Tibial nerve (tissue), 4 donors: ENCODE data around the gene PLD3. TPM values are rescaled to one million over a fixed set of nuclear protein-coding genes. Genes with fewer than 3 reads are reported as not detected.

Source experiments
- DNase-seq, 2 donors: peaks; one replicate each; pipeline ENCODE4 v3.0.0-alpha.2; 2019; ENCODE audit warnings: low spot score in 2 of 2
- H3K27ac ChIP-seq, 4 donors: fragments of 200-600 bp; sonication (generic) in 3 of 4; one replicate each; pipeline ENCODE4 v1.5.1; 2017 to 2019; ENCODE audit warnings: mild to moderate bottlenecking in 1 of 4
- H3K27me3 ChIP-seq, 2 donors: fragments of 200-600 bp; sonication (generic) in 1 of 2; one replicate each; pipeline versions ENCODE4 v1.5.1 to v1.6.0; 2017 to 2019
- H3K36me3 ChIP-seq, 3 donors: fragments of 200-600 bp; sonication (generic); one replicate each; pipeline ENCODE4 v1.5.1; 2018 to 2019
- H3K4me1 ChIP-seq, 4 donors: fragments of 200-600 bp; sonication (generic) in 3 of 4; one replicate each; pipeline ENCODE4 v1.5.1; 2017 to 2019
- H3K4me3 ChIP-seq, 4 donors: fragments of 200-600 bp; sonication (generic) in 3 of 4; one replicate each; pipeline ENCODE4 v1.5.1; 2017 to 2019; ENCODE audit warnings: mild to moderate bottlenecking in 1 of 4, moderate library complexity in 1 of 4
- H3K9me3 ChIP-seq, 4 donors: fragments of 200-600 bp; sonication (generic) in 3 of 4; one replicate each; pipeline ENCODE4 v1.5.1; 2017 to 2019
- CTCF ChIP-seq, 5 experiments: fragments of 200-600 bp in 3 of 5; fragments of 450-650 bp in 2 of 5; sonication (generic) in 3 of 5; IDR thresholded peaks; one replicate each; pipeline ENCODE4 v1.5.1; 2016 to 2019; ENCODE audit warnings: antibody characterized with exemption in 5 of 5, mild to moderate bottlenecking in 3 of 5, moderate library complexity in 2 of 5
- EP300 ChIP-seq, 2 donors: sonication (generic); formaldehyde crosslinking; IDR thresholded peaks; one replicate each; pipeline ENCODE4 v1.6.1; 2017; ENCODE audit warnings: antibody characterized with exemption in 2 of 2, mild to moderate bottlenecking in 1 of 2
- POLR2A ChIP-seq, 2 donors: fragments of 450-650 bp; IDR thresholded peaks; one replicate each; pipeline ENCODE4 v1.6.1; 2017; ENCODE audit warnings: antibody characterized with exemption in 2 of 2, mild to moderate bottlenecking in 2 of 2, moderate library complexity in 2 of 2
- WGBS, 2 donors: methylation state at CpG; one replicate each; pipeline ENCODE4 v1.1.5; 2018; 5-methylcytosine and 5-hydroxymethylcytosine counted together
- total RNA-seq, 4 donors: library from RNA; depleted of rRNA; stranded (reverse); fragments of >200 nt; gene quantifications; one replicate each; pipeline ENCODE4 v1.1.0, GENCODE V29; 2016

Gene PLD3
- total RNA-seq, 4 donors from 2014 or later = 259 to 352 (median 281) TPM

GRCh38 chr19:40304306-40304705, 44.2 kb upstream of the PLD3 start:
- no peaks in the 10 kb centered on the region for H3K9me3 ChIP-seq
- no peak overlapping the region for H3K4me3 ChIP-seq
- WGBS, 2 donors = 48 to 53% methylated on average over 4 of the region's 4 CpGs
- H3K4me1 ChIP-seq = no peaks in the 10 kb centered on the region
- no peaks in the 10 kb centered on the region for H3K36me3 ChIP-seq
- TF ChIP-seq POLR2A (IDR thresholded peaks at IDR 0.05) (no peak), EP300 (IDR thresholded peaks at IDR 0.05) (no peak)
- no peaks in the 10 kb centered on the region for H3K27me3 ChIP-seq
- H3K27ac ChIP-seq = no peak overlapping the region
- no peak for DNase-seq

- Histone ChIP-seq H3K36me3 (no peaks in the 10 kb centered on the region), H3K9me3 (no peaks in the 10 kb centered on the region), H3K4me1 (no peaks in the 10 kb centered on the region), H3K27ac (no peak overlapping the region), H3K27me3 (no peaks in the 10 kb centered on the region), H3K4me3 (no peak overlapping the region)
- TF ChIP-seq POLR2A (IDR thresholded peaks at IDR 0.05) (no peak), EP300 (IDR thresholded peaks at IDR 0.05) (no peak), CTCF (IDR thresholded peaks at IDR 0.05) (peak; percentile 55 to 74 (median 65))
- DNase-seq = peak in 1 of 2 donors; percentile 59
- whole genome bisulfite sequencing, 2 donors = 6 to 7% methylated on average over 5 of the region's 5 CpGs
Measured at GRCh38 chr19:40305403-40305802, 43.1 kb upstream of the PLD3 start.

- H3K4me1 ChIP-seq = no peaks in the 10 kb centered on the region
- WGBS, 2 donors = 94 to 96% methylated on average over 1 of the region's 1 CpG
- H3K9me3 ChIP-seq = no peaks in the 10 kb centered on the region
- no peak for DNase-seq
- H3K4me3 ChIP-seq = no peak overlapping the region
- H3K27me3 ChIP-seq = no peaks in the 10 kb centered on the region
- no peaks in the 10 kb centered on the region for H3K36me3 ChIP-seq
- H3K27ac ChIP-seq = no peak overlapping the region
- TF ChIP-seq EP300 (IDR thresholded peaks at IDR 0.05) = no peak
- TF ChIP-seq POLR2A (IDR thresholded peaks at IDR 0.05) = no peak
- TF ChIP-seq CTCF (IDR thresholded peaks at IDR 0.05) = no peak
Measured at GRCh38 chr19:40309666-40310065, 38.8 kb upstream of the PLD3 start.

GRCh38 chr19:40312533-40312932, 36.0 kb upstream of the PLD3 start:
- 64 to 87% methylated on average over 2 of the region's 2 CpGs for WGBS, 2 donors

GRCh38 chr19:40313229-40313983, 35.1 kb upstream of the PLD3 start:
- no peak for DNase-seq
- H3K9me3 ChIP-seq = no peaks in the 10 kb centered on the region
- H3K27ac ChIP-seq = no peak overlapping the region
- no peaks in the 10 kb centered on the region for H3K4me1 ChIP-seq
- H3K27me3 ChIP-seq = no peaks in the 10 kb centered on the region
- TF ChIP-seq POLR2A (IDR thresholded peaks at IDR 0.05) (no peak), EP300 (IDR thresholded peaks at IDR 0.05) (no peak), CTCF (IDR thresholded peaks at IDR 0.05) (no peak)
- H3K4me3 ChIP-seq = no peak overlapping the region
- 86 to 91% methylated on average over 9 of the region's 9 CpGs for WGBS, 2 donors
- H3K36me3 ChIP-seq = peaks cover 0 to 8% (median 0%) of the 10 kb centered on the region in 3 donors

More at GRCh38 chr19:40312533-40312932, 36.0 kb upstream of the PLD3 start:
- Histone ChIP-seq H3K27me3 (no peaks in the 10 kb centered on the region), H3K4me3 (no peak overlapping the region), H3K36me3 (no peaks in the 10 kb centered on the region), H3K9me3 (no peaks in the 10 kb centered on the region), H3K4me1 (no peaks in the 10 kb centered on the region), H3K27ac (no peak overlapping the region)
- TF ChIP-seq EP300 (IDR thresholded peaks at IDR 0.05) (no peak), CTCF (IDR thresholded peaks at IDR 0.05) (no peak), POLR2A (IDR thresholded peaks at IDR 0.05) (no peak)
- no peak for DNase-seq
